Measurements from ENCODE around the gene CAMTA1. TPM values are rescaled to one million over a fixed set of nuclear protein-coding genes. Genes with fewer than 3 reads are reported as not detected.

Gene CAMTA1
- total RNA-seq, 1 experiment from 2014 or later, result 85.2 TPM

DNA sequence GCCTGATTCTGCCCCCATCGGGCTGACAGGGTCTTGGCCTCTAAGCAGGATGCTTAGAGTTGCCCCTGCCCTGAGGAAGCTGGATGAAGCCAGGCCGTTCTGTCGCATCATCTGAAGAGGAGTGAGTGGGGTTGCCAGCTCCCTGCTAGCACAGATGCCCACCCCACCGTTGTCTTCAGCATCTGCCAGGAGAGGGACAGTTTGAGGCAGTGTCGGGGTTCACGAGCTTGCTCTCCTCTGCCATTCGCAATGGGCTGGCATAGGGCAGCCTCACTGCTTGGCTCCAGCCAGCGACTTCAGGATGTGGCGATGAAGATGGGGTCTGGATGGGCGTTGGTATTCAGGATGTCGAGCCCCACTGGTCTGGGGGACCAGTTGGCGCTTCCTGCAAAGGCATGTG lies 840.1 kb downstream of the CAMTA1 start:
- no TSS peak for BruUV-seq (replicated peaks)
- H3K27ac ChIP-seq (ENCODE audit: low read depth, low read length, poor library complexity, severe bottlenecking), result no peak overlapping the region
- intact Hi-C loops (cut with micrococcal nuclease; ENCODE audit: unreplicated experiment), result no loop called here
- ChIA-PET CTCF (no interaction called here), POLR2A (ENCODE audit: low non-redundant PET) (no interaction called here)
- no peaks in the 10 kb centered on the region for H3K9me3 ChIP-seq (ENCODE audit: low read depth, low read length, poor library complexity, severe bottlenecking)
- H3K4me3 ChIP-seq (ENCODE audit: low read depth, low read length, poor library complexity, severe bottlenecking), result no peak overlapping the region
- H3K27me3 ChIP-seq (replicated peaks; ENCODE audit: insufficient read depth, low read depth, low read length, poor library complexity), result peaks cover 79% of the 10 kb centered on the region
- H3K4me1 ChIP-seq (ENCODE audit: insufficient read depth, low read length, poor library complexity, severe bottlenecking), result no peaks in the 10 kb centered on the region
- no peak for DNase-seq (ENCODE audit: low spot score)
- no peak for TF ChIP-seq EZH2 (IDR thresholded peaks at IDR 0.05; ENCODE audit: borderline replicate concordance, low read depth, low read length, poor library complexity, severe bottlenecking)
- TF ChIP-seq, protein P1, sequence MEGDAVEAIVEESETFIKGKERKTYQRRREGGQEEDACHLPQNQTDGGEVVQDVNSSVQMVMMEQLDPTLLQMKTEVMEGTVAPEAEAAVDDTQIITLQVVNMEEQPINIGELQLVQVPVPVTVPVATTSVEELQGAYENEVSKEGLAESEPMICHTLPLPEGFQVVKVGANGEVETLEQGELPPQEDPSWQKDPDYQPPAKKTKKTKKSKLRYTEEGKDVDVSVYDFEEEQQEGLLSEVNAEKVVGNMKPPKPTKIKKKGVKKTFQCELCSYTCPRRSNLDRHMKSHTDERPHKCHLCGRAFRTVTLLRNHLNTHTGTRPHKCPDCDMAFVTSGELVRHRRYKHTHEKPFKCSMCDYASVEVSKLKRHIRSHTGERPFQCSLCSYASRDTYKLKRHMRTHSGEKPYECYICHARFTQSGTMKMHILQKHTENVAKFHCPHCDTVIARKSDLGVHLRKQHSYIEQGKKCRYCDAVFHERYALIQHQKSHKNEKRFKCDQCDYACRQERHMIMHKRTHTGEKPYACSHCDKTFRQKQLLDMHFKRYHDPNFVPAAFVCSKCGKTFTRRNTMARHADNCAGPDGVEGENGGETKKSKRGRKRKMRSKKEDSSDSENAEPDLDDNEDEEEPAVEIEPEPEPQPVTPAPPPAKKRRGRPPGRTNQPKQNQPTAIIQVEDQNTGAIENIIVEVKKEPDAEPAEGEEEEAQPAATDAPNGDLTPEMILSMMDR (conservative IDR thresholded peaks at IDR 0.05; ENCODE audit: low read depth, low read length), result no peak
- H3K36me3 ChIP-seq (ENCODE audit: insufficient read depth, low read length, poor library complexity, severe bottlenecking), result no peaks in the 10 kb centered on the region

DNA sequence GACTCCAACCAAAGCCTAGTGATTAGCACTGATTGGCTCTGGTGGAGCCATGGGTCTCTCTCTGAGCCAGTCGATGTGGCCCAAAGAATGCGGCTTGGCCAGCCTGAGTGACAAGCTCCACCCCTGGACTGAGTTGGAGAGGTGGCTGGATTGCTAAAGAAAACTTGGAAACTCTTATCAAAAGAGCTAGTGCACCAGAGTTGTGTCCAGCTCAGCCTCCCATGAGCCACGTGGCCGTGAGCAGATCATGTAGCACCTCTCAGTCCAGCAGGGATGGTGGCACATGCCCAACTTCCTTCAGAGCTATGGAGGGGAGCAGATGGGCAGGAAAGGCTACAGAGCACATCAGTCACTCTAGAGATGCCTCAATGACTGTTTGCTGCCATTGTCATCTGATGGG lies 843.0 kb downstream of the CAMTA1 start:
- intact Hi-C loops (cut with micrococcal nuclease; ENCODE audit: unreplicated experiment), result no loop called here
- no peak overlapping the region for H3K27ac ChIP-seq (ENCODE audit: low read depth, low read length, poor library complexity, severe bottlenecking)
- no peak overlapping the region for H3K4me3 ChIP-seq (ENCODE audit: low read depth, low read length, poor library complexity, severe bottlenecking)
- CTCF ChIA-PET, result no interaction called here
- H3K27me3 ChIP-seq (replicated peaks; ENCODE audit: insufficient read depth, low read depth, low read length, poor library complexity), result peaks cover 73% of the 10 kb centered on the region
- H3K9me3 ChIP-seq (ENCODE audit: low read depth, low read length, poor library complexity, severe bottlenecking), result no peaks in the 10 kb centered on the region
- no TSS peak for BruUV-seq (replicated peaks)
- TF ChIP-seq EZH2 (IDR thresholded peaks at IDR 0.05; ENCODE audit: borderline replicate concordance, low read depth, low read length, poor library complexity, severe bottlenecking), result no peak
- TF ChIP-seq, protein P1 (conservative IDR thresholded peaks at IDR 0.05; ENCODE audit: low read depth, low read length), result no peak
- DNase-seq (ENCODE audit: low spot score), result no peak
- H3K4me1 ChIP-seq (ENCODE audit: insufficient read depth, low read length, poor library complexity, severe bottlenecking), result no peaks in the 10 kb centered on the region
- H3K36me3 ChIP-seq (ENCODE audit: insufficient read depth, low read length, poor library complexity, severe bottlenecking), result no peaks in the 10 kb centered on the region
- POLR2A ChIA-PET (ENCODE audit: low non-redundant PET), result no interaction called here

DNA sequence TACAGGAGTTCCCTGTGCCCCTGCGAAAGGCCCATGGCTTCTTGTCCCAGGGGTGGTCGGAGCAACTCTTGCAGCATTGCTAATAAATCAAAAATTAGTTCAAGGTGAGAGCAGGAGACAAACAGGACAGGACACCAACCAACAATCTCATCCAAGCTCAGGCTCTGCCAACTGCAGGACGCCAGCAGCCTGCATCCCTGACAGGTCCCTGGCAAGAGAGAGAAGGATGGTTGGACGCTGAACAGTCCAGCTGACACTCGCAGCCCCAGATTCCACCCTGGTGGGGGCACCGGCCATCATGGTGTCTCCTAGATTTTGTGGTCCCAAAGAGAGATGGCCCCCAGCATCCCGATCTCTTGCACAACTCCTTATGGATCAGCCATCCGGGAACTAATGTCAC lies 843.8 kb downstream of the CAMTA1 start:
- Histone ChIP-seq H3K4me1 (ENCODE audit: insufficient read depth, low read length, poor library complexity, severe bottlenecking) (no peaks in the 10 kb centered on the region), H3K9me3 (ENCODE audit: low read depth, low read length, poor library complexity, severe bottlenecking) (no peaks in the 10 kb centered on the region), H3K27me3 (replicated peaks; ENCODE audit: insufficient read depth, low read depth, low read length, poor library complexity) (peaks cover 68% of the 10 kb centered on the region), H3K27ac (ENCODE audit: low read depth, low read length, poor library complexity, severe bottlenecking) (no peak overlapping the region), H3K4me3 (ENCODE audit: low read depth, low read length, poor library complexity, severe bottlenecking) (no peak overlapping the region), H3K36me3 (ENCODE audit: insufficient read depth, low read length, poor library complexity, severe bottlenecking) (no peaks in the 10 kb centered on the region)
- DNase-seq (ENCODE audit: low spot score), result no peak
- intact Hi-C loops (cut with micrococcal nuclease; ENCODE audit: unreplicated experiment), result no loop called here
- POLR2A ChIA-PET (ENCODE audit: low non-redundant PET), result no interaction called here
- no TSS peak for BruUV-seq (replicated peaks)
- TF ChIP-seq, protein P1 (conservative IDR thresholded peaks at IDR 0.05; ENCODE audit: low read depth, low read length), result no peak
- CTCF ChIA-PET, result no interaction called here

All from A673 (cell line).